ENCODE data around the gene CCDC197. TPM values are rescaled to one million over a fixed set of nuclear protein-coding genes. Genes with fewer than 3 reads are reported as not detected.

Gene CCDC197
- total and polyA plus RNA-seq, 9 of the 15 experiments (the other 6 are each of a cell fraction or from before 2014, with no cell fraction given) = not detected

- H2AFZ ChIP-seq (ENCODE audit: low read depth, low read length) = no peak overlapping the region
- H3K9ac ChIP-seq (ENCODE audit: insufficient read depth in 1 of 2, low read depth in 2 of 2, low read length in 2 of 2) = no peak overlapping the region
- no peak for FAIRE-seq
- H3K4me1 ChIP-seq (replicated peaks in 1 of 2; ENCODE audit: control insufficient read depth in 2 of 2, insufficient read depth in 2 of 2, low read length in 2 of 2) = peaks cover 0 to 8% of the 10 kb centered on the region in 2 experiments; a peak in 1 of 5 replicates
- H3K79me2 ChIP-seq (ENCODE audit: control insufficient read depth, insufficient read depth, low read length) = no peaks in the 10 kb centered on the region
- POLR2A ChIA-PET = no interaction called here
- no TSS peak for BruUV-seq (replicated peaks)
- CTCF ChIA-PET (ENCODE audit: low intra/inter-chr PET ratio) = no interaction called here
- no peaks in the 10 kb centered on the region for H3K9me3 ChIP-seq (replicated peaks; ENCODE audit: control insufficient read depth, insufficient read depth, low read depth, low read length)
- no peaks in the 10 kb centered on the region for H4K20me1 ChIP-seq (replicated peaks; ENCODE audit: control insufficient read depth, insufficient read depth, low read length)
- no peaks in the 10 kb centered on the region for H3K9me1 ChIP-seq (ENCODE audit: control insufficient read depth, insufficient read depth, low read length)
- ATAC-seq = no peak
- H3K27ac ChIP-seq (ENCODE audit: extremely low read depth, low read depth, low read length) = no peak overlapping the region
- DNase-seq (ENCODE audit: extremely low read depth in 1 of 4, low spot score in 3 of 4) = no peak
- TF ChIP-seq TAF1 (IDR thresholded peaks at IDR 0.05; ENCODE audit: control insufficient read depth, extremely low read depth, insufficient read depth, low read length, severe bottlenecking) (no peak), HDAC2 (IDR thresholded peaks at IDR 0.05) (no peak), ZNF717 (CRISPR knock-in tag; IDR thresholded peaks at IDR 0.05) (no peak), RERE (CRISPR knock-in tag; IDR thresholded peaks at IDR 0.05; ENCODE audit: borderline replicate concordance) (no peak), ERF (CRISPR knock-in tag; IDR thresholded peaks at IDR 0.05) (no peak), BACH1 (tag; IDR thresholded peaks at IDR 0.05) (no peak), POLR2A (conservative IDR thresholded peaks at IDR 0.05) (no peak), ZNF583 (CRISPR knock-in tag; IDR thresholded peaks at IDR 0.05) (no peak), ZNF780A (CRISPR knock-in tag; IDR thresholded peaks at IDR 0.05) (no peak)
- TF ChIP-seq, protein P1, sequence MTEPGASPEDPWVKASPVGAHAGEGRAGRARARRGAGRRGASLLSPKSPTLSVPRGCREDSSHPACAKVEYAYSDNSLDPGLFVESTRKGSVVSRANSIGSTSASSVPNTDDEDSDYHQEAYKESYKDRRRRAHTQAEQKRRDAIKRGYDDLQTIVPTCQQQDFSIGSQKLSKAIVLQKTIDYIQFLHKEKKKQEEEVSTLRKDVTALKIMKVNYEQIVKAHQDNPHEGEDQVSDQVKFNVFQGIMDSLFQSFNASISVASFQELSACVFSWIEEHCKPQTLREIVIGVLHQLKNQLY (CRISPR knock-in tag; conservative IDR thresholded peaks at IDR 0.05) = no peak
- TF ChIP-seq, protein P2, sequence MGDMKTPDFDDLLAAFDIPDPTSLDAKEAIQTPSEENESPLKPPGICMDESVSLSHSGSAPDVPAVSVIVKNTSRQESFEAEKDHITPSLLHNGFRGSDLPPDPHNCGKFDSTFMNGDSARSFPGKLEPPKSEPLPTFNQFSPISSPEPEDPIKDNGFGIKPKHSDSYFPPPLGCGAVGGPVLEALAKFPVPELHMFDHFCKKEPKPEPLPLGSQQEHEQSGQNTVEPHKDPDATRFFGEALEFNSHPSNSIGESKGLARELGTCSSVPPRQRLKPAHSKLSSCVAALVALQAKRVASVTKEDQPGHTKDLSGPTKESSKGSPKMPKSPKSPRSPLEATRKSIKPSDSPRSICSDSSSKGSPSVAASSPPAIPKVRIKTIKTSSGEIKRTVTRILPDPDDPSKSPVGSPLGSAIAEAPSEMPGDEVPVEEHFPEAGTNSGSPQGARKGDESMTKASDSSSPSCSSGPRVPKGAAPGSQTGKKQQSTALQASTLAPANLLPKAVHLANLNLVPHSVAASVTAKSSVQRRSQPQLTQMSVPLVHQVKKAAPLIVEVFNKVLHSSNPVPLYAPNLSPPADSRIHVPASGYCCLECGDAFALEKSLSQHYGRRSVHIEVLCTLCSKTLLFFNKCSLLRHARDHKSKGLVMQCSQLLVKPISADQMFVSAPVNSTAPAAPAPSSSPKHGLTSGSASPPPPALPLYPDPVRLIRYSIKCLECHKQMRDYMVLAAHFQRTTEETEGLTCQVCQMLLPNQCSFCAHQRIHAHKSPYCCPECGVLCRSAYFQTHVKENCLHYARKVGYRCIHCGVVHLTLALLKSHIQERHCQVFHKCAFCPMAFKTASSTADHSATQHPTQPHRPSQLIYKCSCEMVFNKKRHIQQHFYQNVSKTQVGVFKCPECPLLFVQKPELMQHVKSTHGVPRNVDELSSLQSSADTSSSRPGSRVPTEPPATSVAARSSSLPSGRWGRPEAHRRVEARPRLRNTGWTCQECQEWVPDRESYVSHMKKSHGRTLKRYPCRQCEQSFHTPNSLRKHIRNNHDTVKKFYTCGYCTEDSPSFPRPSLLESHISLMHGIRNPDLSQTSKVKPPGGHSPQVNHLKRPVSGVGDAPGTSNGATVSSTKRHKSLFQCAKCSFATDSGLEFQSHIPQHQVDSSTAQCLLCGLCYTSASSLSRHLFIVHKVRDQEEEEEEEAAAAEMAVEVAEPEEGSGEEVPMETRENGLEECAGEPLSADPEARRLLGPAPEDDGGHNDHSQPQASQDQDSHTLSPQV (IDR thresholded peaks at IDR 0.05) = no peak
- no peak overlapping the region for H3K4me3 ChIP-seq
- H3K4me2 ChIP-seq (ENCODE audit: insufficient read depth, low read length) = no peak overlapping the region
- no peaks in the 10 kb centered on the region for H3K36me3 ChIP-seq (ENCODE audit: control insufficient read depth, insufficient read depth, low read length)
- H3K27me3 ChIP-seq (ENCODE audit: control insufficient read depth in 2 of 2, insufficient read depth in 2 of 2, low read length in 2 of 2) = peaks cover 2 to 12% of the 10 kb centered on the region in 2 experiments; a peak in 2 of 5 replicates
- in situ Hi-C loops (cut with MboI) (no loop called here), intact Hi-C loops (cut with micrococcal nuclease) (no loop called here)
These were observed 37.0 kb upstream of the CCDC197 start for GRCh38 chr14:93960108-93960475.
